HCT116 (cell line): ENCODE results near the gene CDH13. TPM values are rescaled to one million over a fixed set of nuclear protein-coding genes. Genes with fewer than 3 reads are reported as not detected.

Experiments used
- ATAC-seq: fragments of 200-7000 bp; cut with Tn5 transposase; 2 replicates; pipeline ENCODE4 v1.9.1; 2020; ENCODE audit warnings: mild to moderate bottlenecking, moderate library complexity
- BruUV-seq: library from RNA; stranded (reverse); fragments of 400-500 nt; replicated peaks from 2 replicates; lab custom pipeline; 2021; lab: Mats Ljungman, UMichigan
- CTCF ChIA-PET: fragments of 300-600 bp; sonication (Branson Sonifier 250); formaldehyde crosslinking; loops from one replicate; lab custom pipeline; 2021; ENCODE audit warnings: antibody characterized with exemption; lab: Charles Lee
- POLR2A ChIA-PET: fragments of 300-600, 350-600 bp; sonication (Branson Sonifier 250); formaldehyde crosslinking; loops from one replicate; lab custom pipeline; 2021; ENCODE audit warnings: antibody characterized with exemption; lab: Charles Lee
- RAD21 ChIA-PET, 2 experiments: fragments of 300-600 bp; sonication (Branson Sonifier 250); formaldehyde crosslinking; loops; one replicate each; lab custom pipeline; 2023; ENCODE audit warnings: low total read pairs in 2 of 2; ENCODE audit not compliant: uncharacterized antibody in 2 of 2, unreplicated experiment in 2 of 2, low non-redundant PET in 1 of 2; lab: Charles Lee
- DNase-seq: peaks from one replicate; pipeline ENCODE4 v3.0.0-alpha.2; 2010; ENCODE audit warnings: low read depth, low spot score
- H2AFZ ChIP-seq: fragments of 200-600 bp; shearing (Covaris generic), sonication (generic); 2 replicates; pipeline ENCODE4 v1.6.1; 2017; ENCODE audit warnings: low read depth, mixed run types, mixed read lengths, antibody characterized with exemption, low read length; ENCODE audit not compliant: poor library complexity, severe bottlenecking
- H3K27ac ChIP-seq: 2 replicates; pipeline ENCODE4 v1.5.1; 2012; ENCODE audit warnings: low read depth, low read length
- H3K27me3 ChIP-seq: fragments of 200-600 bp; sonication (generic); 2 replicates; pipeline ENCODE4 v1.6.1; 2016; ENCODE audit warnings: mixed run types, low read length, mixed read lengths; ENCODE audit not compliant: insufficient read depth
- H3K36me3 ChIP-seq, 2 experiments: fragments of 200-500 bp in 1 of 2; fragments of 200-600 bp in 1 of 2; sonication (Bioruptor generic) in 1 of 2; sonication (generic) in 1 of 2; 2 replicates each; pipeline versions ENCODE4 v1.5.1 to v1.6.1; 2014 to 2016; ENCODE audit warnings: low read length in 2 of 2, inconsistent platforms in 1 of 2, mixed read lengths in 1 of 2, mixed run types in 1 of 2; ENCODE audit not compliant: insufficient read depth in 2 of 2, control insufficient read depth in 1 of 2
- H3K4me1 ChIP-seq, 2 experiments: fragments of 200-600 bp in 1 of 2; sonication (generic) in 1 of 2; 2 replicates each; pipeline versions ENCODE4 v1.5.1 to v1.6.1; 2012 to 2017; ENCODE audit warnings: low read length in 2 of 2, inconsistent platforms in 1 of 2, mild to moderate bottlenecking in 1 of 2, mixed read lengths in 1 of 2, mixed run types in 1 of 2, moderate library complexity in 1 of 2; ENCODE audit not compliant: insufficient read depth in 2 of 2, control insufficient read depth in 1 of 2
- H3K4me2 ChIP-seq: fragments of 200-600 bp; sonication (generic); 2 replicates; pipeline ENCODE4 v1.6.1; 2017; ENCODE audit warnings: mixed run types, low read length, mixed read lengths
- H3K4me3 ChIP-seq, 2 experiments: fragments of 200-600 bp in 1 of 2; sonication (generic) in 1 of 2; replicated peaks in 1 of 2; 2 replicates each; pipeline ENCODE4 v1.5.1; 2011 to 2016; ENCODE audit warnings: low read length in 2 of 2, control low read depth in 1 of 2, low read depth in 1 of 2, mild to moderate bottlenecking in 1 of 2, mixed read lengths in 1 of 2, mixed run types in 1 of 2
- H3K79me2 ChIP-seq: fragments of 200-600 bp; sonication (generic); 2 replicates; pipeline ENCODE4 v1.6.1; 2017; ENCODE audit warnings: mild to moderate bottlenecking, mixed run types, low read length, moderate library complexity, mixed read lengths; ENCODE audit not compliant: insufficient read depth
- H3K9ac ChIP-seq: fragments of 200-600 bp; sonication (generic); 2 replicates; pipeline ENCODE4 v1.6.1; 2016; ENCODE audit warnings: low read length, mixed read lengths
- H3K9me2 ChIP-seq: fragments of 200-600 bp; sonication (generic), shearing (Covaris generic); 2 replicates; pipeline ENCODE4 v1.6.1; 2017; ENCODE audit warnings: mixed run types, mild to moderate bottlenecking, moderate library complexity; ENCODE audit not compliant: insufficient read depth
- H3K9me3 ChIP-seq, 2 experiments: fragments of 200-500 bp in 1 of 2; fragments of 200-600 bp in 1 of 2; sonication (Bioruptor generic) in 1 of 2; sonication (generic) in 1 of 2; 2 replicates each; pipeline ENCODE4 v1.6.1; 2014 to 2017; ENCODE audit warnings: low read length in 2 of 2, mixed read lengths in 2 of 2, inconsistent platforms in 1 of 2, low read depth in 1 of 2, mild to moderate bottlenecking in 1 of 2, mixed run types in 1 of 2, moderate library complexity in 1 of 2; ENCODE audit not compliant: control insufficient read depth in 1 of 2, insufficient read depth in 1 of 2
- H4K20me1 ChIP-seq: fragments of 200-600 bp; sonication (generic), shearing (Covaris generic); 2 replicates; pipeline ENCODE4 v1.6.1; 2017; ENCODE audit warnings: mixed run types, mild to moderate bottlenecking, moderate library complexity; ENCODE audit not compliant: insufficient read depth
- ATF3 ChIP-seq: IDR thresholded peaks from 2 replicates; pipeline ENCODE4 v1.6.1; 2012
- CEBPB ChIP-seq: IDR thresholded peaks from 2 replicates; pipeline ENCODE4 v1.6.1; 2012; ENCODE audit warnings: low read depth
- ELF1 ChIP-seq: IDR thresholded peaks from 2 replicates; pipeline ENCODE4 v1.6.1; 2012; ENCODE audit warnings: low read depth, borderline replicate concordance
- EZH2 ChIP-seq: fragments of 200-600 bp; sonication (generic); IDR thresholded peaks from 2 replicates; pipeline ENCODE4 v1.6.1; 2017; ENCODE audit warnings: antibody characterized with exemption, mixed run types
- EZH2phosphoT487 ChIP-seq: fragments of 200-600 bp; IDR thresholded peaks from 2 replicates; pipeline ENCODE4 v1.6.1; 2018; ENCODE audit warnings: antibody characterized with exemption, borderline replicate concordance
- FOSL1 ChIP-seq: IDR thresholded peaks from 2 replicates; pipeline ENCODE4 v1.6.1; 2012; ENCODE audit warnings: low read depth
- MAX ChIP-seq: IDR thresholded peaks from 2 replicates; pipeline ENCODE4 v1.6.1; 2012
- POLR2A ChIP-seq: IDR thresholded peaks from 2 replicates; pipeline ENCODE4 v1.7.0; 2011; ENCODE audit warnings: borderline replicate concordance; ENCODE audit not compliant: insufficient read depth, insufficient read length; ENCODE audit errors: extremely low read depth
- POLR2AphosphoS5 ChIP-seq: IDR thresholded peaks from 2 replicates; pipeline ENCODE4 v1.6.1; 2011; ENCODE audit warnings: mild to moderate bottlenecking, low read depth, low read length, moderate library complexity
- RAD21 ChIP-seq: IDR thresholded peaks from 2 replicates; pipeline ENCODE4 v1.6.1; 2012; ENCODE audit warnings: low read depth, mild to moderate bottlenecking
- REST ChIP-seq: IDR thresholded peaks from 2 replicates; pipeline ENCODE4 v1.6.1; 2012; ENCODE audit warnings: low read depth
- SP1 ChIP-seq: IDR thresholded peaks from 2 replicates; pipeline ENCODE4 v1.6.1; 2012; ENCODE audit warnings: low read depth
- TCF7L2 ChIP-seq: IDR thresholded peaks from 2 replicates; pipeline ENCODE4 v1.7.0; 2011; ENCODE audit warnings: borderline replicate concordance, inconsistent platforms; ENCODE audit not compliant: insufficient read depth, insufficient read length; ENCODE audit errors: extremely low read depth
- YY1 ChIP-seq: IDR thresholded peaks from 2 replicates; pipeline ENCODE4 v1.6.1; 2011; ENCODE audit warnings: low read length, low read depth, moderate library complexity, mild to moderate bottlenecking; ENCODE audit not compliant: insufficient replicate concordance; ENCODE audit errors: extremely low read depth
- ZBTB33 ChIP-seq: IDR thresholded peaks from 2 replicates; pipeline ENCODE4 v1.6.1; 2011; ENCODE audit warnings: mild to moderate bottlenecking, low read length, moderate library complexity; ENCODE audit not compliant: insufficient replicate concordance; ENCODE audit errors: extremely low read depth
- ZFX ChIP-seq: fragments of 450-650 bp; IDR thresholded peaks from 2 replicates; pipeline ENCODE4 v1.6.1; 2017
- ZNF274 ChIP-seq: fragments of 200-500 bp; sonication (Bioruptor generic); IDR thresholded peaks from 2 replicates; pipeline ENCODE4 v1.6.1; 2014; ENCODE audit warnings: mild to moderate bottlenecking, low read depth, low read length, inconsistent platforms
- intact Hi-C: fragments of 100-400 bp; cut with micrococcal nuclease; formaldehyde crosslinking; loops from 2 replicates; pipeline ENCODE4 v1.10.0; 2022
- total RNA-seq: library from RNA; stranded (reverse); gene quantifications from one replicate; pipeline ENCODE4 v1.2.1, GENCODE V29; 2021; ENCODE audit not compliant: unreplicated experiment

The CDH13 gene
- total RNA-seq, 1 experiment from 2014 or later = not detected

- TF ChIP-seq MAX (no peak), POLR2AphosphoS5 (no peak), REST (no peak), EZH2 (no peak), CEBPB (no peak), ZBTB33 (no peak), ZFX (no peak), YY1 (no peak), RAD21 (no peak), ZNF274 (no peak), EZH2phosphoT487 (no peak), FOSL1 (no peak), TCF7L2 (no peak), ELF1 (no peak), SP1 (no peak), POLR2A (no peak), ATF3 (no peak)
- DNase-seq (no peak), ATAC-seq (no peak)
- Histone ChIP-seq H3K79me2 (no peaks in the 10 kb centered on the region), H3K9me2 (no peaks in the 10 kb centered on the region), H3K4me2 (no peak overlapping the region), H3K9ac (no peak overlapping the region), H2AFZ (no peak overlapping the region), H3K36me3 (no peaks in the 10 kb centered on the region), H3K4me3 (no peak overlapping the region), H3K9me3 (peaks cover 6 to 20% of the 10 kb centered on the region in 2 experiments; a peak in 3 of 4 replicates), H4K20me1 (no peaks in the 10 kb centered on the region), H3K4me1 (no peaks in the 10 kb centered on the region), H3K27me3 (no peaks in the 10 kb centered on the region), H3K27ac (no peak overlapping the region)
- intact Hi-C loops = no loop called here
- POLR2A ChIA-PET = no interaction called here
- no TSS peak for BruUV-seq
- RAD21 ChIA-PET = no interaction called here
- CTCF ChIA-PET = no interaction called here
Measured at GRCh38 chr16:82848013-82848412, 221.2 kb downstream of the CDH13 start.
